Measurements from ENCODE around the gene ELF2.

The ELF2 gene

DNA sequence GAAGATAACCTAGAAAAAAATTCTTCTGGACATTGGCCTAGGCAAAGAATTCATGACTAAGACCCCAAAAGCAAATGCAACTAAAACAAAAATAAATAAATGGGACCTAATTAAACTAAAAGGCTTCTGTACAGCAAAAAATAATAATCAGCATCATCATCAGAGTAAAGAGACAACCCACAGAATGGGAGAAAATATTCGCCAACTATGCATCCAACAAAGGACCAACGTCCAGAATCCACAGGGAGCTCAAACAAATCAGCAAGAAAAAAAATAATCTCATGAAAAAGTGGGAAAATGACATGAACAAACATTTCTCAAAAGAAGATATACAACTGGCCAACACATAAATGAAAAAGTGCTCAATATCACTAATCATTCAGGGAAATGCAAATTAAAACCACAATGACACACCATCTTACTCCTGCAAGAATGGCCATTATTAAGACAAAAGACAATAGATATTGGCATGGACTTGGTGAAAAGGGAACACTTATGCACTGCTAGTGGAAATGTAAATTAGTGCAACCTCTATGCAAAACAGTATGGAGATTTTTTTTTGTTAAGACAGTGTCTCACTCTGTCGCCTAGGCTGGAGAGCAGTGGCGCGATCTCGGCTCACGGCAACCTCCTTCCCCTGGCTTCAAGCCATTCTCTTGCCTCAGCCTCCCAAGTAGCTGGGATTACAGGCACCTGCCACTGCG lies 29.9 kb downstream of the ELF2 start:
- no peak for TF ChIP-seq JUND (IDR thresholded peaks at IDR 0.05; ENCODE audit: low read depth)
- in situ Hi-C loops (cut with HindIII; ENCODE audit: low pct_unique_long_range_greater_than_20kb, low sequenced_read_pairs): no loop called here
- no peak for DNase-seq (ENCODE audit: low read depth in 1 of 2, low spot score in 1 of 2)

DNA sequence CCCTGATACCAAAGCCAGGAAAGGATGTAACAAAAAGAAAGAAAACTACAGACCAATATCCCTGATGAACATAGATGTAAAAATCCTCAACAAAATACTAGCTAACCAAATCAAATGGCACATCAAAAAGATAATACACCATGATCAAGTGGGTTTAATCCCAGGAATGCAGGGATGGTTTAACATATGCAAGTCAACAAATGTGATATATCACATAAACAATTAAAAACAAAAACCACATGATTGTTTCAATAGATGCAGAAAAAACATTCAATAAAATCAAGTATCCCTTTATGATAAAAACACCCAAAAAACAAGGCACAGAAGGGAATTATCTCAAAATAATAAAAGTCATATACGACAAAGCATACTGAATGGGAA lies 31.5 kb downstream of the ELF2 start:
- in situ Hi-C loops (cut with HindIII; ENCODE audit: low pct_unique_long_range_greater_than_20kb, low sequenced_read_pairs): no loop called here
- TF ChIP-seq JUND (IDR thresholded peaks at IDR 0.05; ENCODE audit: low read depth): no peak
- no peak for DNase-seq (ENCODE audit: low read depth in 1 of 2, low spot score in 1 of 2)

DNA sequence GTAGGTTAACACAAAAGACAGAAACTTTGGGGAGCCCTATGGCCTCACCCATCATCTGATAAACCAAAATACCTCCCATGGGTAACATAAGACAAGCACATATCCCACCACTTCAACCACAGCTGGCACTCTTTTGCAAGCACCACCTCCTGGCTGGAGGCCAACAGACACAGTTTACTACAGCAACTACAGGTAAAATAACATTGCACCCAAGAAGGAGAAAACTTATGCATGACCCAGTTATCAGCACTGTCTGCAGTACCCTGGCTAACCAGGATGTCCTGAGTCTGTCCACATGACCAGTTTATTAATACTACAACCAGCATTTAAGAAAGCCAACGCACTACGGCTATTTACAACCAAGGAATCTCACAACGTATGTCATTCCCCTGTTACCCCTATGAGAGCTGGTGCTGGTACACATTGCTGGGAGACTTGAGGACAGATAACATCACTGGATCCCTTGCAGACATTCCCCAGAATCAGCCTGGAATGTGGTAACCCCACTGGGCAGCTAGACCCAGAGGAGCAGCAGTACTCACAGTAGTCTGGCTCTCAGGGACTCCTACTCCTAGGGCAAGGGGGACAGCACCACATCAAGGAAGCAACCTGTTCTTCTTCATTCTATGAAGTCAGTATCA lies 32.0 kb downstream of the ELF2 start:
- TF ChIP-seq JUND (IDR thresholded peaks at IDR 0.05; ENCODE audit: low read depth): no peak
- in situ Hi-C loops (cut with HindIII; ENCODE audit: low pct_unique_long_range_greater_than_20kb, low sequenced_read_pairs): no loop called here
- DNase-seq (ENCODE audit: low read depth in 1 of 2, low spot score in 1 of 2): peak in 1 of 2 experiments; percentile 22

DNA sequence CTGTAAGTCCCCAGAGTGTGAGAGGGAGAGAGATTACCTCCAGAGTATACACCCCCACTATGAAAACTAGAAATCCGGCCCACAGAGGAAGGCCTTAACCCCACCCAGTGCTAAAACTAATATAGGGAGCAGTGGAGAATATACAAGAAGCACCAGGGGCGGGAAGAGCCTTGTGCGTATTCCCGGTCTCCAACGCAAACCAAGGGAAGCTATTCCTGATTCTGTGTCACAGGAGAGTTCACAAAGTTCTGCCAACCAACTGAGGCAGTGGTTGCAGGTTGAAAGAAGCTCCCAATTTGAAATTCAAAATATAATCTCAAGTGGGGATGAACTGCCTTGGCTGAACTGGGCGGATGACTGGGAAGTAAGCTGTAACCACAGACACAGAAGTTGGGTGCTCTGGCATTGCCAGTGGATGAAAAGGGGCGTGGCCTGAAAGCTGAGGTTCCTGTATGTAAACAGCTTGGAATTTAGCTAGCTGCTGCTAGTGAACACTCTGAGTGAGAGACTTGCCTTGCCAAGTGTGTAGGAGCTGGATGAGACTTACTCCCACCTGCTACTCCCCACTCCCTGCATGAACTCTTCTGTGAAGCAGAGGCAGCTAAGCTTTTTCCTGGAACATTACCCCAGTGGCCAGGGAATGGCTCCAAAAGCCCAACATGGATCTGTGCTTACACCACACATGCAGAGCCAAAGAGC lies 32.7 kb downstream of the ELF2 start:
- TF ChIP-seq JUND (IDR thresholded peaks at IDR 0.05; ENCODE audit: low read depth): no peak
- in situ Hi-C loops (cut with HindIII; ENCODE audit: low pct_unique_long_range_greater_than_20kb, low sequenced_read_pairs): no loop called here
- peak in 1 of 2 experiments; percentile 67 for DNase-seq (ENCODE audit: low read depth in 1 of 2, low spot score in 1 of 2)

DNA sequence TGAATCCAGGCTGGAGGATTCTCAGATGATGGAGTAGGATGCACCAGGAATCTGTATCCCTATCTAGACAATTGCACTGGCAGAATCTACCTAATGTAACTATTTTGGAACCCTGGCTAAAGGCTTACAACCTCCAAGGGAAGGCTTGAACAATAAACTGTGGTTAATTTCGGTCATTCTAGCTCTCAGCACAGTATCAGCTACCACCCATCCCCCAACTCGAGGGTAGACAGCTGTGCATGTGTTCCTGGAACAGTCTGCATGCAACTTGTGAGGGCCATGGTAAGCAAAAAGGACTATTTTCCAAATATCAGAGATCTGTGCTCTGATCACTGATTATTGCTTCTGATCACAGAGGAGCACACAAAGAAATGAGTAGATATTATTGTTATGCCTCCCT lies 34.0 kb downstream of the ELF2 start:
- no peak for TF ChIP-seq JUND (IDR thresholded peaks at IDR 0.05; ENCODE audit: low read depth)
- DNase-seq (ENCODE audit: low read depth in 1 of 2, low spot score in 1 of 2): no peak
- in situ Hi-C loops (cut with HindIII; ENCODE audit: low pct_unique_long_range_greater_than_20kb, low sequenced_read_pairs): no loop called here

DNA sequence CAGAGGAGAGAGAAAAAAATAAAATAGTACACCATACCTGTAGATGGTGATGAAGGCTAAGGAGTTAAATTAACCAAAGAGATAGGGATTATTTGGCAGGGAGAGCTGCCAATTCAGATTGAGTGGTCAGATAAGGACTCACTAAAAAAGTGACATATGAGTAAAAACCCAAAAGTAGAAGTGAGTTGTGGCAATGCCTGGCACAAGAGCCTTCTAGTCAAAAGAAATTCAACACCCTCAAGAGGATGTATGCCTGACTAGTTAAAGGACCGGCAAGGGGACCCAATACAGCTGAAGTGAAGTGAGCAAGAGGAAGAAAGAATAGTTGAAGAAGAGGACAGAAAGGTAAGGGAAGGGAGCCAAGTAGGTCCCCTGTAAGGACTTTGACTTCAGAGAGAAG lies 34.9 kb downstream of the ELF2 start:
- in situ Hi-C loops (cut with HindIII; ENCODE audit: low pct_unique_long_range_greater_than_20kb, low sequenced_read_pairs): no loop called here
- no peak for TF ChIP-seq JUND (IDR thresholded peaks at IDR 0.05; ENCODE audit: low read depth)
- no peak for DNase-seq (ENCODE audit: low read depth in 1 of 2, low spot score in 1 of 2)

DNA sequence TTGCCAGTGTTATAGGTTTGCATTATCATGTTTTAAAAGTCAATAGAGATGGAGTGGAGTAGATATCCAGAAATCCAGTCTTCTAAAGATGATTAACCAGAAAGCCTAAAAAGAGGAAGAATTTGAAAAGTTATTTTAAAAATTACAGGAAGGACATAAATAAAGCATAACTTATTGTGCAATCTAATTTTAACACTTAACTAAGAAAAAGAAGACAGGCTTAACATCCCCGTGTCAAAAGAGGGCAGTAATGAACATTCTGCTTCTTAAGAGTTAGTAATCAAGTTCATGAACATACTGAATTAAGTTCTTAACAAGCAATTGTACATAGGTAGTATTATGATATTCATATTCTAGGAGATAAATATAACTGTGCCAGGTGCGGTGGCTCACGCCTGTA lies 39.3 kb downstream of the ELF2 start:
- DNase-seq (ENCODE audit: low read depth in 1 of 2, low spot score in 1 of 2): no peak
- in situ Hi-C loops (cut with HindIII; ENCODE audit: low pct_unique_long_range_greater_than_20kb, low sequenced_read_pairs): no loop called here

DNA sequence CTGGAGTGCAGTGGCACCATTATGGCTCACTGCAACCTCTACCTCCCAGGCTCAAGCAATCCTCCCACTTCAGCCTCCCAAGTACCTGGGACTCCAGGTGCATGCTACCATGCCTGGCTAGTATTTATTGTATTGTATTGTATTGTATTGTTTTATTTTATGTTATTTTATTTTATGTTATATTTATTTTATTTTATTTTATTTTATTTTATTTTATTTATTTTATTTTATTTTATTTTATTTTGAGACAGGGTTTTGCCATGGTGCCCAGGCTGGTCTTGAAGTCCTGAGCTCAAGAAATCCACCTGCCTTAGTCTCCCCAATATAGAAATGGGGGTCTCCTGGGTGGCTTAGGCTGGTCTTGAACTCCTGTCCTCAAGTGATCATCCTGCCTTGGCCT lies 42.6 kb downstream of the ELF2 start:
- DNase-seq (ENCODE audit: low read depth in 1 of 2, low spot score in 1 of 2): no peak
- TF ChIP-seq JUND (IDR thresholded peaks at IDR 0.05; ENCODE audit: low read depth): no peak
- in situ Hi-C loops (cut with HindIII; ENCODE audit: low pct_unique_long_range_greater_than_20kb, low sequenced_read_pairs): no loop called here

More for the DNA sequence above, 39.3 kb downstream of the ELF2 start:
- TF ChIP-seq JUND (IDR thresholded peaks at IDR 0.05; ENCODE audit: low read depth): no peak

DNA sequence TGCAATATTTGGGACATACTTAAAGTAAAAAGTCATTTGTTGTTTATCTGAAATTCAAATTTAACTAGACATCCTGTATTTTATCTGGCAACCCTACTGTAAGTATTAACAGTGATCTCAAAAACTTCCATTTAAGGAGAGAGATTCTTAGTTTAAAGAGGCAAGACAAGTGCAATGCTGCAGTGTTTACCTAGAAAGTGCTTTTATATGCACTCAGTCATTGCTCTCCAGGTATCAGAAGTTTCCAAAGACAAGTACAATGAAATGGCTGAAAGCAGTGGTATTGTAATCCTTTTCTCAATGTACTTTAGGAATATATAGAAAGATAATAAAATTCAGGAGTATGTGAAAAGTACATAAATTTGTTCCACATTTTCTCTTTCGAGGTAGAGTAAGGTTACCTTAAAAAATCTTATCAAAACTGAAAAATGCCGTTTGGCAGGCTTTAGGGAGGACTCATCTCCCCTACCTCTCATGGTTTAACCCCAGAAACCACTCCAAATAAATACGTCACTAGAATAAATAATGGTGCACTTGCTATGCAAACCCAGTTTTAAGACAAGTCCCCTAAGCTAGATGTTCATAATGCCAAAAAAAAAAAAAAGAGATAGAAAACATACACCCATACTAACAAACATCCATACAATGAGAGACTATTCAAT lies 45.7 kb downstream of the ELF2 start:
- no peak for DNase-seq (ENCODE audit: low read depth in 1 of 2, low spot score in 1 of 2)
- TF ChIP-seq JUND (IDR thresholded peaks at IDR 0.05; ENCODE audit: low read depth): no peak
- in situ Hi-C loops (cut with HindIII; ENCODE audit: low pct_unique_long_range_greater_than_20kb, low sequenced_read_pairs): no loop called here

DNA sequence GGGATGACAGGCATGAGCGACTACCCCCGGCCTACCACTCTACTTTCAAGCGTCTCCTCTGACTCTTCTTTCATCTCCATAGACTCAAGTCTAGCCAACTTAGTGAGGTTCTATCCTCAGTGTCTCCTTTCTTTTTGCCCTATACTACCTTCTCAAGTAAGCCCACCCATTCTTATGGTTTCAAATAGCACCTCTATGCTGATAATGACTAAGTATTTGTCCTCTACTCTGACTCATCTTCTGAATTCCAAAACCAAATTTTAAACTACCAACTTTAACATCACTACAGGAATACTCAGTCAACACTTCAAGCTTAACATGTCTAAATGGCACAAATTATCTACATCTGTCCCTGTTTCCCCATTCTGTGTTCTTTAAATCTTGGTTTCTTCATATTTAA lies 47.8 kb downstream of the ELF2 start:
- in situ Hi-C loops (cut with HindIII; ENCODE audit: low pct_unique_long_range_greater_than_20kb, low sequenced_read_pairs): no loop called here
- no peak for DNase-seq (ENCODE audit: low read depth in 1 of 2, low spot score in 1 of 2)
- TF ChIP-seq JUND (IDR thresholded peaks at IDR 0.05; ENCODE audit: low read depth): no peak

DNA sequence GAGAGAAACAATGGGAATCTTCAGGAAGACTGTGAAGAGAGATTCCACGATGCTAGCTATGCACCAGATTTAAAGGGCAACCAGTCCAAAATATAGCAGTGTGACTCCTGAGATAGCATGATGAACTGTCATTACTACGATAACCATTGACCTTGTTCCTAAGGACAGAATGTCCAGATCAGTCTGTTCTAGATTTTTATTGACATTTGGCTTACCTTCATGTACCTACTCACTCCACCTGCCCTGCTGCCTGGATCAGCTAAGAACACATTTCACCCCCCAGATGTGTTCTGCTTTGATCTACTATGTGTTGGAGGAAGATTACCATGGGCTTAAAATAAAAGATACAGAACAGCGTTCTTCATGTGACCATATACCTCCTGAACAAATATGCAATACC lies 50.1 kb downstream of the ELF2 start:
- DNase-seq (ENCODE audit: low read depth in 1 of 2, low spot score in 1 of 2): no peak
- no peak for TF ChIP-seq JUND (IDR thresholded peaks at IDR 0.05; ENCODE audit: low read depth)

DNA sequence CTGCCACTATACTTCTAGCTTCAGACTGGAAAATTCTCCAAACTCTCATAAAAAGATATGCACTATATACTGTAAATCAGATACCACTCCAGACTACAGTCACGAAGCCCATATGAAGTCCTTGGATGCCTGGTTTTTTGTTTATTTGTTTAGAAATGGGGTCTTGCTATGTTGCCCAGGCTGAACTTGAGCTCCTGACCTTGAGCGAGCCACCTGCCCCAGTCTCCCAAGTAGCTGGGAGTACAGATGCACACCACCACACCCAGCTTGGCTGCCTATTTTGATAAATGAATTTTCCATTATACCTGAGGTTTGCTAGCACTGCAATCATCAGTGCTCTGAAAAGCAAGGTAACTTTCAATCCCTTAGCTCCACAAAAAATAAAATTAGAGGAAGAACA lies 53.1 kb downstream of the ELF2 start:
- no peak for TF ChIP-seq JUND (IDR thresholded peaks at IDR 0.05; ENCODE audit: low read depth)
- DNase-seq (ENCODE audit: low read depth in 1 of 2, low spot score in 1 of 2): no peak
- in situ Hi-C loops (cut with HindIII; ENCODE audit: low pct_unique_long_range_greater_than_20kb, low sequenced_read_pairs): no loop called here

More for the DNA sequence above, 50.1 kb downstream of the ELF2 start:
- in situ Hi-C loops (cut with HindIII; ENCODE audit: low pct_unique_long_range_greater_than_20kb, low sequenced_read_pairs): no loop called here

DNA sequence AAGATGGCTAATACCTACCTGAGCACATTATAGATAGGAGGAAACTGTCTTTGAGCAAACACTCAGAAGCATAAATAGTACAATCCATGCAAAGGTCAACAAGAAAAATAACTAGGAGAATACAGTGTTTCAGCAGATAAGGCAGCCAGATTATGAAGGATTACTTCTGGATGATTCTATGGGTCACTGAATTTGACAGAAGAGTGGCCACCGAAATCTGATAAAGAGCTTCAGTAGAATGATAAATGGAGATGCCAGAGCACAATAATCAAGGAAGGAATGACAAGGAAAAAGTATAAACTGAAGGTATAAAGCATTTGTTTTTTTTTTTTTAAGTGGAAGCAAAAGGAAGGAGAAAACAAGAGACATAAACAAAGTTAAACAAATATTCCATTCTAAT lies 58.7 kb downstream of the ELF2 start:
- DNase-seq (ENCODE audit: low read depth in 1 of 2, low spot score in 1 of 2): no peak
- in situ Hi-C loops (cut with HindIII; ENCODE audit: low pct_unique_long_range_greater_than_20kb, low sequenced_read_pairs): no loop called here
- no peak for TF ChIP-seq JUND (IDR thresholded peaks at IDR 0.05; ENCODE audit: low read depth)
